K562 (cell line): ENCODE data around the gene MAN1A1. TPM values are rescaled to one million over a fixed set of nuclear protein-coding genes. Genes with fewer than 3 reads are reported as not detected.
A peak's percentile ranks its signal among the peaks of the same experiment; 100 is the strongest.

ENCODE experiments used
- ATAC-seq: fragments of 200-7000 bp; cut with Tn5 transposase; 3 replicates; pipeline ENCODE4 v1.9.1; 2020; ENCODE audit warnings: moderate library complexity
- Bru-seq: library from RNA; stranded (reverse); fragments of 400-500 nt; gene quantifications from one replicate; lab custom pipeline; 2021; lab: Mats Ljungman, UMichigan
- BruChase-seq, 2 experiments: library from RNA; stranded (reverse); fragments of 400-500 nt; gene quantifications; one replicate each; lab custom pipeline; 2021; lab: Mats Ljungman, UMichigan
- BruUV-seq: library from RNA; stranded (reverse); fragments of 400-500 nt; replicated peaks from 2 replicates; lab custom pipeline; 2021; lab: Mats Ljungman, UMichigan
- CTCF ChIA-PET: fragments of 300-600 bp; formaldehyde crosslinking; extraction: SDS; loops from one replicate; lab custom pipeline; 2021; ENCODE audit warnings: low intra/inter-chr PET ratio; lab: Yijun Ruan, JAX
- POLR2A ChIA-PET: fragments of 300-600, 350-650 bp; sonication (Branson Sonifier 250); formaldehyde crosslinking; extraction: SDS; loops from one replicate; lab custom pipeline; 2021; ENCODE audit warnings: antibody characterized with exemption, inconsistent platforms; lab: Yijun Ruan, JAX
- DNase-seq, 4 experiments: peaks; one replicate each; pipeline versions ENCODE4 v3.0.0 to v3.0.0-alpha.2; 2011 to 2018; ENCODE audit warnings: low spot score in 3 of 4, mixed read lengths in 3 of 4; ENCODE audit errors: extremely low read depth in 1 of 4
- FAIRE-seq: peaks from 2 replicates; lab custom pipeline; 2011; peaks lifted over from hg19 to GRCh38; lab: Jason Lieb, UNC
- H2AFZ ChIP-seq: 2 replicates; pipeline ENCODE4 v1.6.0; 2011; ENCODE audit warnings: low read depth, low read length, control low read depth, inconsistent platforms
- H3K27ac ChIP-seq: fragments of 200-600 bp; 3 replicates; pipeline ENCODE4 v1.8.0; 2011; ENCODE audit warnings: low read depth, mild to moderate bottlenecking, control low read depth, inconsistent platforms, low read length, moderate library complexity, mixed read lengths; ENCODE audit errors: extremely low read depth
- H3K27me3 ChIP-seq, 2 experiments: fragments of 300-600 bp in 1 of 2; 2 replicates in 1 of 2; 3 replicates in 1 of 2; pipeline versions ENCODE4 v1.6.0 to v1.8.0; 2011; ENCODE audit warnings: inconsistent platforms in 2 of 2, low read length in 2 of 2, mild to moderate bottlenecking in 1 of 2, mixed read lengths in 1 of 2, moderate library complexity in 1 of 2; ENCODE audit not compliant: control insufficient read depth in 2 of 2, insufficient read depth in 2 of 2
- H3K36me3 ChIP-seq: fragments of 300-600 bp; 3 replicates; pipeline ENCODE4 v1.8.0; 2011; ENCODE audit warnings: mild to moderate bottlenecking, low read length, inconsistent platforms; ENCODE audit not compliant: control insufficient read depth, insufficient read depth
- H3K4me1 ChIP-seq, 2 experiments: fragments of 200-600 bp in 1 of 2; replicated peaks in 1 of 2; 2 replicates in 1 of 2; 3 replicates in 1 of 2; pipeline versions ENCODE4 v1.5.1 to v1.8.0; 2011; ENCODE audit warnings: inconsistent platforms in 2 of 2, low read length in 2 of 2, mild to moderate bottlenecking in 1 of 2, mixed read lengths in 1 of 2, moderate library complexity in 1 of 2; ENCODE audit not compliant: control insufficient read depth in 2 of 2, insufficient read depth in 2 of 2
- H3K4me2 ChIP-seq: 2 replicates; pipeline ENCODE4 v1.6.1; 2011; ENCODE audit warnings: low read length, control low read depth, inconsistent platforms, mixed read lengths; ENCODE audit not compliant: insufficient read depth
- H3K4me3 ChIP-seq: fragments of 200-600 bp; sonication (generic), shearing (Covaris generic); 2 replicates; pipeline ENCODE4 v1.5.1; 2016; ENCODE audit warnings: control low read depth, inconsistent platforms
- H3K79me2 ChIP-seq: fragments of 200-600 bp; 3 replicates; pipeline ENCODE4 v1.8.0; 2011; ENCODE audit warnings: low read length, inconsistent platforms; ENCODE audit not compliant: control insufficient read depth, insufficient read depth
- H3K9ac ChIP-seq, 2 experiments: 2 replicates each; pipeline versions ENCODE4 v1.6.0 to v1.6.1; 2011; ENCODE audit warnings: low read depth in 2 of 2, low read length in 2 of 2, control low read depth in 1 of 2, inconsistent platforms in 1 of 2, mild to moderate bottlenecking in 1 of 2, mixed read lengths in 1 of 2; ENCODE audit not compliant: insufficient read depth in 1 of 2
- H3K9me1 ChIP-seq: one replicate; pipeline ENCODE4 v1.6.0; 2011; ENCODE audit warnings: inconsistent platforms, mild to moderate bottlenecking, low read length, moderate library complexity; ENCODE audit not compliant: control insufficient read depth, insufficient read depth
- H3K9me3 ChIP-seq: replicated peaks from 2 replicates; pipeline ENCODE4 v1.5.1; 2011; ENCODE audit warnings: low read depth, low read length, inconsistent platforms; ENCODE audit not compliant: control insufficient read depth, insufficient read depth
- H4K20me1 ChIP-seq: replicated peaks from 2 replicates; pipeline ENCODE4 v1.6.1; 2011; ENCODE audit warnings: low read length, inconsistent platforms, mixed read lengths; ENCODE audit not compliant: control insufficient read depth, insufficient read depth
- CBFB ChIP-seq: sonication (generic); formaldehyde crosslinking; IDR thresholded peaks from 2 replicates; pipeline ENCODE4 v1.4.0; 2020; ENCODE audit warnings: mild to moderate bottlenecking, missing genetic modification reagents
- CTCFL ChIP-seq: IDR thresholded peaks from 2 replicates; pipeline ENCODE4 v1.6.1; 2011; ENCODE audit warnings: borderline replicate concordance, low read depth, mild to moderate bottlenecking, moderate library complexity, low read length; ENCODE audit not compliant: insufficient read depth, poor library complexity, severe bottlenecking
- HNRNPK ChIP-seq: fragments of 200-400 bp; formaldehyde crosslinking; IDR thresholded peaks from one replicate; pipeline ENCODE4 v1.6.1; 2018; ENCODE audit warnings: mild to moderate bottlenecking, low read depth, low read length; ENCODE audit not compliant: poor library complexity, severe bottlenecking
- HNRNPLL ChIP-seq: fragments of 200-400 bp; formaldehyde crosslinking; IDR thresholded peaks from 2 replicates; pipeline ENCODE4 v1.6.1; 2017; ENCODE audit warnings: low read length, low read depth, mild to moderate bottlenecking; ENCODE audit not compliant: poor library complexity, severe bottlenecking
- HNRNPUL1 ChIP-seq: fragments of 200-400 bp; formaldehyde crosslinking; IDR thresholded peaks from 2 replicates; pipeline ENCODE4 v1.6.1; 2017; ENCODE audit warnings: low read length
- JUND ChIP-seq, 2 experiments: IDR thresholded peaks; 2 replicates in 1 of 2; 3 replicates in 1 of 2; pipeline ENCODE4 v1.6.1; 2011; ENCODE audit warnings: borderline replicate concordance in 2 of 2, low read depth in 2 of 2, low read length in 2 of 2, improper control_type of control experiment in 1 of 2, missing biosample characterization in 1 of 2, missing genetic modification characterization in 1 of 2, missing genetic modification reagents in 1 of 2
- PURB ChIP-seq: sonication (generic); formaldehyde crosslinking; IDR thresholded peaks from 2 replicates; pipeline ENCODE4 v1.9.0; 2021; ENCODE audit warnings: low read depth, mild to moderate bottlenecking, missing genetic modification reagents
- SRSF9 ChIP-seq: fragments of 200-400 bp; formaldehyde crosslinking; IDR thresholded peaks from 2 replicates; pipeline ENCODE4 v1.6.1; 2017; ENCODE audit warnings: low read depth, low read length, borderline replicate concordance
- ZNF444 ChIP-seq: fragments of 250-450 bp; sonication (Bioruptor Pico); IDR thresholded peaks from 2 replicates; pipeline ENCODE4 v1.4.0; 2020; ENCODE audit warnings: mild to moderate bottlenecking, moderate library complexity
- ZNF766 ChIP-seq: fragments of 200-800 bp; sonication (Bioruptor generic); conservative IDR thresholded peaks from 2 replicates; pipeline ENCODE4 v1.6.1; 2016; ENCODE audit warnings: missing genetic modification characterization, missing compliant biosample characterization
- whole genome bisulfite sequencing: fragments of 100-300 bp; shearing (Covaris generic); methylation state at CpG from one replicate; pipeline ENCODE4 v1.1.6; 2016; ENCODE audit warnings: low coverage, mixed read lengths; ENCODE audit not compliant: insufficient coverage; ENCODE audit errors: missing lambda C conversion rate; 5-methylcytosine and 5-hydroxymethylcytosine counted together
- in situ Hi-C: fragments of 300-500 bp; cut with MboI; formaldehyde crosslinking; loops from 4 replicates; pipeline ENCODE4 v1.15.0; 2018; ENCODE audit warnings: inconsistent platforms, mixed read lengths
- intact Hi-C: fragments of 100-400 bp; cut with micrococcal nuclease; formaldehyde crosslinking; loops from 2 replicates; pipeline ENCODE4 v1.14.2; 2022
- long read RNA-seq, 3 experiments: library from polyadenylated mRNA in 2 of 3; library from RNA in 1 of 3; unstranded in 2 of 3; stranded (forward) in 1 of 3; transcript quantifications; one replicate each; pipeline ENCODE4 v2.0.0, GENCODE V29; 2019 to 2022
- polyA minus RNA-seq, 3 experiments: library from RNA; depleted of rRNA, polyadenylated mRNA; stranded (reverse); fragments of >200 nt; gene quantifications; 2 replicates each; pipeline ENCODE4 v1.2.3, GENCODE V29; 2011
- polyA plus RNA-seq, 8 experiments: library from polyadenylated mRNA; depleted of rRNA in 4 of 8; stranded (reverse) in 5 of 8; unstranded in 3 of 8; fragments of >200 nt; fragmentation: Nextera tagmentation in 2 of 8; fragmentation: Illumina TruSeq in 1 of 8; extraction: Ambion mirVana in 2 of 8; extraction: Trizol in 1 of 8; gene quantifications; 2 replicates each; pipeline versions ENCODE4 v1.2.1 to v1.2.3, GENCODE V29; 2011 to 2014; ENCODE audit warnings: inconsistent platforms in 1 of 8, missing spikeins in 1 of 8
- total RNA-seq, 7 experiments: library from RNA; depleted of rRNA in 6 of 7; stranded (reverse); fragments of >200 nt in 6 of 7; fragmentation: Illumina TruSeq in 2 of 7; extraction: Trizol in 2 of 7; gene quantifications; 2 replicates each; pipeline versions ENCODE4 v1.2.1 to v1.2.3, GENCODE V29; 2011 to 2021; ENCODE audit warnings: low replicate concordance in 1 of 7

The MAN1A1 gene
- 34.5 and 78.1 TPM in 2 replicates for total RNA-seq (2011; cell fraction: chromatin; rRNA removed; ENCODE audit: low replicate concordance)
- total RNA-seq (2011; cell fraction: nucleolus; rRNA removed): 44.4 and 48.3 TPM in 2 replicates
- 69.6 and 93.7 TPM in 2 replicates for total RNA-seq (2011; cell fraction: nucleoplasm; rRNA removed)
- 74.9 and 77.6 TPM in 2 replicates for total RNA-seq (2014; rRNA removed)
- total RNA-seq (2014; rRNA removed; fragmentation: Illumina TruSeq; extraction: Trizol): 68.7 and 75.4 TPM in 2 replicates
- 51.1 and 55.2 TPM in 2 replicates for total RNA-seq (2015; rRNA removed; fragmentation: Illumina TruSeq; extraction: Trizol)
- total RNA-seq (2021): 75.0 and 78.4 TPM in 2 replicates
- polyA plus RNA-seq (2011; rRNA removed): 33.3 and 59.7 TPM in 2 replicates
- 15.3 and 17.2 TPM in 2 replicates for polyA plus RNA-seq (2011; cell fraction: cytosol; rRNA removed)
- 12.3 and 13.9 TPM in 2 replicates for polyA plus RNA-seq (2011; cell fraction: nucleus; rRNA removed)
- 44.4 and 59.0 TPM in 2 replicates for polyA plus RNA-seq (2012)
- polyA plus RNA-seq (2014; fragmentation: Illumina TruSeq; extraction: Trizol): 50.5 and 62.6 TPM in 2 replicates
- 10 to 100 TPM; 24.5 to 27.7 TPM for polyA plus RNA-seq (2014; fragmentation: Nextera tagmentation; extraction: Ambion mirVana)
- polyA plus RNA-seq (2014; rRNA removed): 47.5 and 48.7 TPM in 2 replicates
- polyA minus RNA-seq (2011; rRNA and poly(A)+ RNA removed): 39.6 and 50.2 TPM in 2 replicates
- 22.8 and 28.5 TPM in 2 replicates for polyA minus RNA-seq (2011; cell fraction: cytosol; rRNA and poly(A)+ RNA removed)
- 26.5 and 34.9 TPM in 2 replicates for polyA minus RNA-seq (2011; cell fraction: nucleus; rRNA and poly(A)+ RNA removed)
- Bru-seq, nascent RNA: percentile 96 among the genes with signal in this experiment
- percentile 91 among the genes with signal in this experiment for BruChase-seq, experiment 1, labeled RNA remaining after a 2-hour chase
- percentile 89 among the genes with signal in this experiment for BruChase-seq, experiment 2, labeled RNA remaining after a 6-hour chase
- long read RNA-seq, experiment 1, full-length matches to known transcripts: 79 of 244 reads
- long read RNA-seq, experiment 1, partial matches to known transcripts: 134 of 244 reads
- long read RNA-seq, experiment 1, other reads (novel, unspliced or antisense): 31 of 244 reads
- long read RNA-seq, experiment 2, full-length matches to known transcripts: 1 of 36 reads
- long read RNA-seq, experiment 2, partial matches to known transcripts: 0 of 36 reads
- long read RNA-seq, experiment 2, other reads (novel, unspliced or antisense): 35 of 36 reads
- long read RNA-seq, experiment 3, partial matches to known transcripts: 5 of 7 reads
- long read RNA-seq, experiment 3, other reads (novel, unspliced or antisense): 2 of 7 reads

- H3K9me1 ChIP-seq: no peaks in the 10 kb centered on the region
- intact Hi-C loops: loop anchor here (2.0 to 10.0 kb wide), 10 partner anchors 37 to 628 kb away; partner anchors contain the start of gene ASF1A
- H3K4me2 ChIP-seq: peak within 1 kb of the TSS; percentile 96
- no peaks in the 10 kb centered on the region for H3K9me3 ChIP-seq
- peaks cover 96% of the 10 kb centered on the region for H3K79me2 ChIP-seq
- no peak for FAIRE-seq
- under 1% methylated on average over 57 of the region's 103 CpGs for WGBS
- H2AFZ ChIP-seq: peak within 1 kb of the TSS; percentile 78
- no TSS peak for BruUV-seq
- ChIA-PET CTCF (interaction anchor here (1.1 to 1.5 kb wide), 2 partner anchors 10 to 629 kb away, joined by 3 to 5 read pairs; no protein-coding TSS in a partner anchor), POLR2A (interaction anchor here (0.5 to 1.5 kb wide), 3 partner anchors 177 to 212 kb away, joined by 3 to 5 read pairs (median 3); no protein-coding TSS in a partner anchor)
- peaks cover 8 to 17% of the 10 kb centered on the region in 2 experiments; a peak in 2 of 5 replicates for H3K4me1 ChIP-seq
- H3K9ac ChIP-seq: peak within 1 kb of the TSS; percentile 88 to 94
- peak; percentile 86 for ATAC-seq
- H3K27me3 ChIP-seq: no peaks in the 10 kb centered on the region
- peak within 1 kb of the TSS; percentile 89 for H3K27ac ChIP-seq
- H4K20me1 ChIP-seq: peaks cover 12% of the 10 kb centered on the region
- H3K36me3 ChIP-seq: peaks cover 27% of the 10 kb centered on the region
- DNase-seq: peak; percentile 96 to 99 (median 98)
- in situ Hi-C loops: loop anchor here (5.0 kb wide), 1 partner anchor 222 kb away; no protein-coding TSS in a partner anchor
- H3K4me3 ChIP-seq: peak within 1 kb of the TSS; percentile 77
- TF ChIP-seq JUND (IDR thresholded peaks at IDR 0.05; ENCODE audit: borderline replicate concordance, low read depth, low read length): no peak
- no peak for TF ChIP-seq JUND (tag; IDR thresholded peaks at IDR 0.05; ENCODE audit: borderline replicate concordance, low read depth, low read length)
- TF ChIP-seq ZNF444 (CRISPR knock-in tag): no peak
- TF ChIP-seq ZNF766 (CRISPR knock-in tag): no peak
- TF ChIP-seq PURB (CRISPR knock-in tag): no peak
- TF ChIP-seq CBFB (CRISPR knock-in tag): peak; percentile 44; the same call in 1 of the 2 replicates
- no peak for TF ChIP-seq SRSF9
- TF ChIP-seq HNRNPLL: no peak
- TF ChIP-seq CTCFL: no peak
- TF ChIP-seq HNRNPUL1: no peak
- no peak for TF ChIP-seq HNRNPK
Observed at GRCh38 chr6:119349361-119350201, at the start of gene MAN1A1. Gene MAN1A1, minus strand, starts transcription at chr6:119349761. Its CDS starts 696 bp downstream, at chr6:119349065.
